GM11168 (cell line): ENCODE results near the gene MVB12B.

Experiments used
- in situ Hi-C: fragments of 300-500 bp; cut with MboI; formaldehyde crosslinking; loops from one replicate; pipeline ENCODE4 v1.12.0; 2022; ENCODE audit warnings: low sequenced_read_pairs; ENCODE audit not compliant: unreplicated experiment

Gene MVB12B

DNA sequence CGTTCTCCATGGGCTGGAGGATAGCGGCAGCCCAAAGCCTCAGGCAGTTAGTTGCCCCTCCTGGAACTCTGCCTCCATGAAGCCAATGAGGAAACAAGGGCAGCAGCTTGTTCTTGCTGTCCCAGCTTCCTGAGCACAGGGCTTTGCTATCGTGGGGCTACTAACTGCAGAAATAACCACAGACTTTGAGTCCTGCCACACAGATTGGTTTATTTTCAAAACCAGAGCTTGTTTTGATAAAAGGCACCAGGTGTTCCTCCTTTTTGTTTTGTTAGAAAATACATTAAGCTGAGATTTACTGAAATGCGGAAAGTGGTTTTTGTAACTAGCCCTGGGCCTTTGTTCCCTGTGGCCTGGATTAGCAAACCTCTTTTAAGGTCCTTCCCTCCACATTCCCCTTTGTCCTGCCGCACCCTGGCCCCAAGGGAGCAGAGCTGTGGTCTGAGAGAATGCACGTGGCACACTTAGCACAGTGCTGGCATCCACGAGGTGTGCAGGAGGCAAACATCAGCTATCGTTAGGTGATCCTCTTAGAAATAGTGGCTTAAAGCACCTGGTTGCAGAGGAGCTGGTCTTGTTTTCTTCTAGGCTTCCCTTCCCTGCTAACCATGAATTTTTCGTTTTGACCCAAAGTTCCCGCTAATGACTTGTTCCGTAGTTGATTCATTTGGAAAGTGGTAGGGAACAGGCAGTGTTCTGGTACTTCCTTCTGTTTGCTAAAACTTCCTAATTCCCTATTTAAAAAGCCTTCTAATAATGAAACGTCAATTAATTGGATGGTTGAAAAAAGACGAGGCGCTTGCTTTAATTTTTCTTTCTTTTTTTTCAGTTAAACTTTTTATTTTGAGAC, 21.5 kb downstream of the MVB12B start:
- in situ Hi-C loops, result no loop called here

DNA sequence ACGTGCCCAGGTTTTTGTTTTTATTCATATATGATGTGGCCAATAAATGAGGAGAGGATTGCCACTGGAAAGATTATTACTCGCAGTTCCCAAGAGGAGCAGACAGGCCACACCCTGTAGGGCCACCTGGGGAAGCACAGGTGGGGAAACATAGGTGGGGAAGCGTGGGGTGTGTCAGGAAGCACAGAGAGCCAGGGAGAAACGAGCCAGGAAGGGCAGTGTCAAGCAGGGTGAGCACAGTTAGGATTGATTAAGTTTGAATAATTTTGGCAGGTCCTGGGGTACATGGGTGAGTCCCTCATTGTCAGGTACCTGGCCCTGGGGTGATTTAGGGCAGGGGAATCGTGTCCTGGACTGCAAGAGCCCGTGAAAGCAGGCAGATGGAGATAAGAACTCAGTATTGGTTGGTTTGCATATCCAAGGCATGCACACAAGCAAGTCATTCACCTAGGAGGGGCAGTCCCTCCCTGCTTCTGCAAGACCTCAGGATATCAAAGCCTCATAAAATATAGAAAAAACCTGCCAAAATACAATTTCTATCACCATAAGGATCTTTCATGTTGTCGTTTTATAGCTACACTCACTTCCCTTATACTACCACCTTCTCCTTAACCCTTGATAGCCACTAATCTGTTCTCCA, 22.4 kb downstream of the MVB12B start:
- in situ Hi-C loops, result no loop called here

DNA sequence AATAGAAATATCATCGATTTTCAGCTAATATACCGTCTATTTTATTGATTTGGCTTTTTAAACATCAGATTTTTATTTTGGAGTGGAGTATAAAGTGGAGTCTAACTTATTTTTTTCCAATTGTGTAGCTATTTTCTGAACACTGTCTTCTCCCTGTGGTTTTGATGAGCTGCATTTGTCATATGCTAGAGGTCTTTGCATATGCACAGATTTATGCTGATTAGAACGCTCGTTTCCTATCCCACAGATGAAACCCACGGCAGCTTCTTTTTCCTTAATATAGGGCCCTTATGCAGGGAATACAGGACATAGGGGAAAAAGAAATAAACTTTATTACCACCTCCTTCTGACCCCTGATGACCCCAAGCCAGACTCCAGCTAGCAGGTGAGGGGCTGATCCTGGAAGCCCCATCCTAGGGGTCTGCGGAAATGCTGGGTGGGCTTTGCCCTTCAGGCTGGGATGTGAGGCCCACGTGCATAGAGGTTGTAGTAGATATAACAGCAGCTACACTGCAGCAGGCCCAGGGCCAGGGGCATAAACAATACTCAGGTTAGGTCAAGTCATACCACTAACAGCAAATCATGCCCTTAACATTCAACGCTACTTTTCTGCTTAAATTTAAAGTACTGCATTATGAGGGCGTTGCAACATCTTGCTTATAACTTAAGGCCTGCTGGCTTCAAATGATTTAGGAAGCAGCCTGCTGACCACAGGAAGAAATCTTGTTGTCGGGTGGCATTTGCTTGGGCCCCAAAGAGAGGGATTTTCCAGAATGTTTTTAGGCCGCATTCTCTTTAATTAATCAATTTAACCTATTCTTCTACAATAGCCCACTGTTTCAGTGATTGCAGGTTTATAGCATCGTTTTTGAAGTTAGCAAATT, 28.5 kb downstream of the MVB12B start:
- in situ Hi-C loops, result no loop called here

DNA sequence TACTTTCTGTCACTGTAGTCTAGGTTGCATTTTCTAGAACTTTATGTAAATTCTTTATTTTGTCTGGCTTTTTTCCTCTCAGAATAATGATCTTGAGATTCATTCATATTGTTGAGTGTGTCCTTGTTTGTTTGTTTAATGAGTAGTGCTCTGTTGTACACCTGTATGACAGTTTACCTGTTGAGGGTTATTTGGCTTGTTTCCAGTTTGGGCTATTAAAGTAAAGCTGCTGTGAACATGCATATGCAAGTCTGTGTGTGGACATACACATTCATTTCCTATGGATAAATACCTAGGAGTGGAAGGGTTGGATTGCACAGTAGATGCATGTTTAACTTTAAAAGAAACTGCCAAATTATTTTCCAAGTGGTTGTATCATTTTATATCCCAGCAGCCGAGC, 30.4 kb downstream of the MVB12B start:
- in situ Hi-C loops, result no loop called here

DNA sequence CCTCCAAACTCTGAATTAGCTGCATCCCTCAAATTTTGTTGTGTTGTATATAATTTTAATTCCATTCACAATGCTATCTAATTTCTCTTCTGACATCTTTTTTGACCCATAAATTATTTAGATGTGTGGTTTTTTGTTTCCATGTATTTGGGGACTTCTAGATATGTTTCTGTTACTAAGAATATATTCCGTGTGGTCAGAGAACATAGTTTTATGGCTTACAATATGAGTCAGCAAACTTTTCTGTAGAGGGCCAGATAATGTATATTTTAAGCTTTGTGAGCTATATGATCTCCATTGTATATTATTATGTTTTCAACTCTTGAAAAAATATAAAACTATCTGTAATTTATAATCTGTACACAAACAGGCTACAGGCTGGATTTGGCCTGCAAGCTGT, 33.4 kb downstream of the MVB12B start:
- in situ Hi-C loops, result no loop called here

DNA sequence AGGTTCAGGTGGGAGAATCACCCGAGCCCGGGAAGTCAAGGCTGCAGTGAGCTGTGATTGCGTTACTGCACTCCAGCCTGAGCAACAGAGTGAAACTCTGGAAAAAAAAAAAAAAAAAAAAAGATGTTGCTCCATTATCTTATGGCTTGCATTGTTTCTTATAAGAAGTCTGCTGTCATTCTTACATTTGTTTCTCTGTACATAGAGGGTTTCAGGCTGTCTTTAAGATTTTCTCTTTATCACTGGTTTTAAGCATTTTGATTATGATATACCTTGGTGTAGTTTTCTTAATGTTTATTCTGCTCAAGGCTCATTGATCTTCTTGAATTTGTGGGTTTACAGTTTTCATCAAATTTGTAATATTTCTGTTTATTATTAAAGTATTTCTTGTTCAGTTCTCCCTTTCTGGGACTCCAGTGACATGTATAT, 35.2 kb downstream of the MVB12B start:
- in situ Hi-C loops, result no loop called here

DNA sequence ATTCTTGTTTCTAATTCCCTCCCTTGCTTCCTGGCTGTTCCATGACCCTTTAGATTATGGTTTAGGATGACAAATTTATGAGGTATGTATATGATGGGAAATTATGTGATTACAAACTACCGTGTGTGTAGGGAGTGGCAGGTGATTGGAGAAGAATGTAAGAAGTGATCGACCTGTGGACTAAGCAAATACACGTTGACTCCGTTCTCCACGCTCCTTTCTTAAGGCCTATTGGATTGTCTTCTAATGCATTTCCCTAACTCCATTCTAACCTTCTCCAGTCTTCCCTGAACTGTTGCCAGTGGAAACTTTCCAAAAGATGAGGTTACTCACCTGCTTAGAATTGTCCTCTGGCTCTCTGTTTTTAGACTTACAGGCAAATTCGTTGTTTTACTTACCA, 36.6 kb downstream of the MVB12B start:
- in situ Hi-C loops, result no loop called here

DNA sequence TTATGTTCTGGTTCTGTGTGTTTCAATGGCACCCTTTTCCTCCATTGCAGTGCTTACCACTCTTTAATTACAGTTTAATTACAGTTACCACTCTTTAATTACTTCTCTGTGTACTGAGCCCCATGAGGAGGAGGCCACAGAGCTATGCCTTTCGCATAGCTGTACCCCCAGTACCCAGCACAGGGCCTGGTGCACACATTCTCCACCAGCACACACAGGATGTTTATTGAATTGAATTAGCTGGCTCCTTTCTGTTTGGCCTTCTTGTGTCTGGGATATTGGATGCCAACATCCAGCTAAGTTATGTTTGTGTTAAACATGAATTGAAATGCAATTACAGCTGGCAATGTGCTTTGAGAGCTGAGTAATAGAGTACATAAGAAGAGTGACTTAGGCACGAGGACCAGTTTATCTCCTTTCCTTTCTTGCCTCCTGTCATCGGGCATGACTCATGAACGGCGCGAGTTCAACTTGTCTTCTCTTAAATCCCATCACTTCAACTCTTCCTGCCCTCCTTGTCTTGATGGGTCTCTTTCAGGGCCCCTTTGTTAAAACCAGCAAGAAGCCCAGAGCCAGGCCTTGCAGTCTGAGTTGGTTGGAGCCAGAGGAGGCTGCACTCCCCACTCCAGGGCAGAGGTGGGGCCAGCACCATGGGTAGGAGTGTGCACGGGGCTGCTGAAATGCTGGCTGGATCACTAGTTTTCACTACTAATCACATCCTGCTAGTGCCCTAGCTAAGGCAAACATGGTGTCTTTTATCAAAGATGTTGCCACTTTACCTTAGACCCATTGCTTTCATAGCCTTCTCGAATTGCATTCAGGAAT, 37.4 kb downstream of the MVB12B start:
- in situ Hi-C loops, result no loop called here

DNA sequence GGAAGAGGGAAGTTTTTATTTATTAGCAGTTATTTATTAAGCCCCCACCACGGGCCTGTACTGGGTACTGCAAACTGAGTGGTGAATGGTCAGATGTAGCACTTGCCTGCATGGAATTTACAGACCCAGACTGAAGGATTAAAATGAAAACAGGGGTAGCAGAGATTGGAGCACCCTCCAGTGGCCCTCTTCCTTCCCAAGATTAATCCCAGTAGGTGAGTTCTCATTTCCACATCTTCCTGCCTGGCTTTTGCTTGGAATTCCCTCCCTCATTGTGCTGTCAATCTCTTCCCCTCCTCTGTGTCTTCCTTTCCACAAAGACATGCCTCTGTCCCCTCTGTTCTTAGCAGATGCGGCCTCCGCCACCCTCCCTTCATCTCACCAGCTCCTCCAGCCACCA, 39.2 kb downstream of the MVB12B start:
- in situ Hi-C loops, result no loop called here

DNA sequence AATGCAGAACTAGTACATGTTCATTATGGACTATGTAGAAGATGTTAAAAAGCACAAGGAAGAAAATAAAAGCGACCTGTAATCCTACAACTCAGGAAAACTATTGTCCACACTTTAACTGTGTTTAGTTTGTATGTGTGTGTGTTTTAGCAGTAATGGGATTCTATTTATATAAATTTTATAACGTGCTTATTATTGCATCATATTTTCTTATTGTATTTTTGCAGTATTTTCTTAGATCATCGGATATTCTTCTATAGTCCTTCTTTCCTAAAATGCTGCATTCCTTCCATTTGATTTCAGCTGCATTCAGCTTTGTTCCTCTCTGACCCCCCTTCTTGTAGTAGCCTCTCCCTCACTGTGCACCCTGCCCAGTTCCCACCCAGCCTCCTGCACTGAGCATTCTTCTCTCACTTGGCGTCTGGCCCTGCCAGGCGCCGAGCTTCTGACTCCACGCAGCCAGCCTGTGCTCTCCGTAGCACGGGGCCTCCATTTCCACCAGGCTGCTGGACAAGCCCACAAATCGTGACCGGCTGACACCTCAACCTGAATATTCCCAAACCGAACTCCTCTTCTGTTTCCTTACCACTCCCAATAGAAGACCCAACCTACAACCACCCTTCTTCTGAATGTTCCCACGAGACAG, 39.9 kb downstream of the MVB12B start:
- in situ Hi-C loops, result no loop called here

DNA sequence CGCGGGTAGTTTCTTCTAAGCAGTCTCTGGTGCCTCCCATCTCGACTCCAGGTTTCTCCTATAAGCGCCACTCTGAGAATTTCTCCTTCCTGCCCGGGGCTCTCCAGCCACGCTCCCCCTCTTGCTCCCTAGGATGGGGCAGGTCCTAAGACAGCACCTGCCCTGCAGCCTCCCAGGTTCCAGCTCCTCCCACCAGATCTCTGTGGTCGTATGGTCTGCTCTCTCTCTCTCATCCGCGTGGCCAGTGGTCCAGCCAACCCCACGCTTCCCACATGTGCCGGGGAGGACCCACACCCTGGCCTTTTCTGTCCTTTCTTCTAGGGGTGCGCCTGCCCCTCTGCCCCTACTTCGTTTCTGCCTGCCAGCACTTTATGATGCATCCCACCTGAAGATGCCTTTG, 40.5 kb downstream of the MVB12B start:
- in situ Hi-C loops, result no loop called here

DNA sequence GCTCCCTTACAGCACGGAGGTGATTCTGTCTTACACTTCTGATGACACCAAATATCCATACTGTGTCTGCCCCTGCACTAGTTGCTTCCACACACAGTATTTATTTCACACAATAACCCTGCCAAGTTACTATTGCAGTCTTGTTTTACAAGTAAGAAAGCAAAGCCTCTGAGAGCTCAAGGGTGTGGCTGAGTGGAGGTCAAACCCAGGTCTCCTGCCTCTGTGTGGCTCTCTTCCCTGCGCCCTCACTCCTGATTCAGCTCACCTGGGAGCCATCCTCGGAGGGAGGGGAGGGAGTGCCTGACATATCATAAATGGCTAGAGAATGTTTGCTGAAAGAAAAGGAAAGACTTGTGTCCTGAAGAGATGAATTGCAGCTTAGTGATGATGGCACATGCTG, 41.0 kb downstream of the MVB12B start:
- in situ Hi-C loops, result no loop called here

DNA sequence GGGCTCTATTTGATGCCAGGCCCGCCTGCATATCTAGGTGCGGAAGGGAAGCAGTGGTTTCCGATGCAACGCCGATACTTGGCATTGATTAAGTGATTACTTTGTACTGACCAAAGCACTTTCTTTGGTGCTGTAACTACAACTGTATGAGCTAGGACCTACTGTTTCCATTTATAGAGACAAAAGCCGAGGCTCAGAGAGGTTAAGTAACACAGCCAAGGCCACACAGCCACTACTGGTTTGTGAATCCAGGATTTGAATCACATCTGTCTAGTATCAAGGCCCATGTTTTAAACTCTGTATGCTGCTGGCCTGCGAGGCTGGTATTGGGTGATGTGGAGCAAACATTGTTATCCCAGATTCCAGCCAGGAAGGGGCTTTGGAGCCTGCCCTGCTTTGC, 41.4 kb downstream of the MVB12B start:
- in situ Hi-C loops, result no loop called here

DNA sequence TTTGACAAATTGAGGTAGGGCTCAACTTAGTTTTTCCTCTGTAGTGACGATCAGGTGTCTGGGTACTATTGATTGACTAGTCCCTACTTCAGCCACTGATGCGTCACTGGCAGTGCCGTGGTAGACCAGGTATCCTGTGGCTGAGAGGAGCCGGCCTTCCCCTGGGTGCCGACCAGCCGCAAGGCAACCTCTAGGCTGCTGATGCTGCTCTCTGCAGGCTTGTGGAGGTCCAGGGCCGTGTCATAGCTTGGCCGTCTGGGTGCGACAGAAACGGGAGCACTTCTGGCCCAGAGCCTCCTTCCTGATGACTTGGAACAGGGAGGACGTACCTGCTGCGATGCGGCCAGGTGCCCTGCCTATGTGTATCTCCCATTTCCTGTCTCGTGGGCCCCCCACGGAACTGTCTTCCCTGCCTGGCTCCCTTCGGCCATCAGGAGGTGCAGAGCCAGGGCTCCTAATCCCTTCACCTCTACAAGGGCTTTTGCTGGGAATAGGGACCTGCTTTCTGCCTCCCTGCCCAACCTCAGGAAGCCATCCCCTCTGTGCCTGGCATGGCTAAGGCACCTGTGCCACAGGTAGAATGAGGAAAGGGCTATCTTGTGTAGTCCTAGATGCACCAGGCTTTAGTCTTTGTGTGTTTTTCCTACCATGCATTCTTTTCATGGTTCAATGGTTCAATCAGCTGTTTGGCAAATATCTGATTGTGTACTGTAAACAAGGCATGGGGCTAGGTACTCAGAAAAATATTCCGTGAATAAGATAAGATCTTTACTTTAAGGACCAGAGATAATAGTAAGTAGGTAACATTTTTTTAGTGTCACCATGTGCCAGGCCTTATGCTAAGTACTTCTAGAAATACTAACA, 44.6 kb downstream of the MVB12B start:
- in situ Hi-C loops, result no loop called here

DNA sequence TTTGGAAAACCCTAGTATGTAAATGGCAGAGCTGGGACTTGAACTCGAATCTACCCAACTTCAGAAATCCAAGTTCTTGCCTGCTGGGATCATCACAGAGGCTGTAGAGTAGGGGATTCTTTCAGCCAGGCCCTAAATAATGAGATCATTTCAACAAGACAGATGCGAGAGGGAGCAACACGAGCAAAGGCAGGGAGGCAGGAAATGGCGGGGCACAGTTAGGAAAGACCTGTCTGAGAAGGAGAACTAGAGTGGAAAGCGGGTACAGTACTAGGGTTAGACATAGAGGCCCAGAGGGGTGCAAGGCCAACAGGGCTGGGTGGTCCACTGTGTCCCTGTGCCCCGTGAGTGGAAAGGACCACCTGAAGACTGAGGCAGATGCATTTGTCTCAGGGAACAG, 46.1 kb downstream of the MVB12B start:
- in situ Hi-C loops, result no loop called here

DNA sequence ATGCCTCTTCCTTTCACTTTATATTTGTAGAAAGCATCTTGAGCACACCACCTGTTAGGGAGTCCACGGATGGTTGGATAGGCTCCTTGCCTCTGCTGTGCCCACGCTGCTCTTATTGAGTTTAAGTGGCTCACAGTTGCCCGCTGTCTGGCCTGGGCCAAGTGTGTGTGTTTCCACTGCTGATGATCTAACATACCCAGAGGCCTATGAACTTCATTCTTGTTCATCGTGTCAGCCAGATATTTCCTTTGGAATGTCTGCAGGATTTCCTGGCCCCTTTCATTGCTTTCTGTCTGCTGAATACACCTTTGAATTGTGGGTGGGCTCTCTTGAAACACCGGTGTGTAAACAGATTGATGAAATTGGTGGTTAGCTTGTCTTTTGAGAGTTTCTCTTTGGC, 46.6 kb downstream of the MVB12B start:
- in situ Hi-C loops, result no loop called here

DNA sequence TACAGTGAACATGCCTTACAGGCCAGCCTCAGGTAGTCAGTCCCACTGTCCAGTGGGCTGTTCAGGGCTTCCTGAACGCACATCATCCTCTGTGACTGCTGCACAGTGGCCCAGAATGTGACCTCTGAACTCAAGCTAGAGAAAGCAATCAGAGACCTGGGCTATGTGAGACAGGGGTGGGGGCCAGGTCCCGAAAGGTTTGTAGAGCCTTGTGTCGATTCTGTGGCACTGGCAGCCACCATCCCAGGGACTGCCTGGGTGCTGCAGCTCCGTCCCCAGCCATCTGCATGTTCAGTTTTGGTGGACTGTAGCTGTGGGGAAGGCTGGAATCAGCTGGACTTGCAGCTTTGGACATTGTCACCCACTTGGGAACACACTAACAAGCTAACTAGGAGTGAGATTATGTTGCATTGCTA, 47.7 kb downstream of the MVB12B start:
- in situ Hi-C loops, result no loop called here

DNA sequence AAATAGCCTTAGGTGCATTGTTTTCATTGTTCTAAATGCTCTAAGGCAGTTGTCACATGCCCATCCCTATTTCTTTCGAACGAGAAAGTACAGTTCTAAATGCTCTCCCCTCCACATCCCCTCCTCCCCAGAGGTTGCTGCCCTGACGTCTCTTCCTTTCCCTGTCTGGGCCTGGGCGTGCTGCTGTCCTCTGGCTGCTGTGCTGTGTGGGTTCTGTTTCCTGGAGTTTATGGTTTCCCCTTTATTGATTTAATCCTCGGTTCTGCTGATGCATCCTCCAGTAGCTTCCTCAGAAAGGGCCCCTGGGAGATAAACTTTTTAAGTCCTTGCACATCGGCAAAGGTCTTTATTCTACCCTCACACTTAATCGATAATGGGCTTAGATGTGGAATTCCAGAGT, 48.8 kb downstream of the MVB12B start:
- in situ Hi-C loops, result no loop called here
